ENCODE data around the gene SCN1B.
A peak's percentile ranks its signal among the peaks of the same experiment; 100 is the strongest.

Gene SCN1B

DNA sequence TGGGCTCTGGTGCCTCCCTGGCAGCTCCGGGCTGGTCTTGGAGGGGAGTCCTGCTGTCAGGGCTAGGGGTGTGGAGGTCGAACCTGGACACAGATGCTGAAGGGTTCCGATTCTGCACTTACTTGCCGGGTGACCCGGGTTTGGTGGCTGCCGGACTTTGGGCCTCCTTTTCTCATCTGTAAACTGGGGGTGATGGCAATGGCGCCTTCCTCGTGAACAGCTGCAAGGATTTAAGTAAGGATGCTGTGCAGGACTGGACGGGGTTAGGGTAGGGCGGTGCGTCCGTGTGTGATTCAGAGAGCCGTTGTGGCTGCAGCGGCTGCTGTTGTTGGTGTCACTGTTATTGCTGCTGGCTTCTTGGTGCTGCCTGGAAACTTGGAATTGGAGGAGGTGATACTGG lies 13.6 kb downstream of the SCN1B start:
- no peak for TF ChIP-seq CEBPB (IDR thresholded peaks at IDR 0.05)
- TF ChIP-seq TCF12 (IDR thresholded peaks at IDR 0.05; ENCODE audit: low read depth), result no peak
- TF ChIP-seq, protein P1, sequence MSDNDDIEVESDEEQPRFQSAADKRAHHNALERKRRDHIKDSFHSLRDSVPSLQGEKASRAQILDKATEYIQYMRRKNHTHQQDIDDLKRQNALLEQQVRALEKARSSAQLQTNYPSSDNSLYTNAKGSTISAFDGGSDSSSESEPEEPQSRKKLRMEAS (IDR thresholded peaks at IDR 0.05), result no peak
- TF ChIP-seq RAD21 (IDR thresholded peaks at IDR 0.05; ENCODE audit: low read depth), result no peak
- TF ChIP-seq, protein P2, sequence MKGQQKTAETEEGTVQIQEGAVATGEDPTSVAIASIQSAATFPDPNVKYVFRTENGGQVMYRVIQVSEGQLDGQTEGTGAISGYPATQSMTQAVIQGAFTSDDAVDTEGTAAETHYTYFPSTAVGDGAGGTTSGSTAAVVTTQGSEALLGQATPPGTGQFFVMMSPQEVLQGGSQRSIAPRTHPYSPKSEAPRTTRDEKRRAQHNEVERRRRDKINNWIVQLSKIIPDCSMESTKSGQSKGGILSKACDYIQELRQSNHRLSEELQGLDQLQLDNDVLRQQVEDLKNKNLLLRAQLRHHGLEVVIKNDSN (IDR thresholded peaks at IDR 0.05), result no peak
- no peak for TF ChIP-seq EGR1 (IDR thresholded peaks at IDR 0.05)
- TF ChIP-seq TEAD4 (IDR thresholded peaks at IDR 0.05), result no peak
- no peak for TF ChIP-seq YY1 (IDR thresholded peaks at IDR 0.05; ENCODE audit: low read depth)
- no peak for TF ChIP-seq FOXM1 (IDR thresholded peaks at IDR 0.05; ENCODE audit: borderline replicate concordance, low read depth)
- no peak for TF ChIP-seq EP300 (IDR thresholded peaks at IDR 0.05; ENCODE audit: borderline replicate concordance)
- no peak for TF ChIP-seq REST (IDR thresholded peaks at IDR 0.05; ENCODE audit: low read depth)
- TF ChIP-seq CREB1 (IDR thresholded peaks at IDR 0.05; ENCODE audit: low read depth), result no peak
- TF ChIP-seq ZBTB7A (IDR thresholded peaks at IDR 0.05; ENCODE audit: low read depth), result no peak
- no peak for TF ChIP-seq NFIC (IDR thresholded peaks at IDR 0.05)

DNA sequence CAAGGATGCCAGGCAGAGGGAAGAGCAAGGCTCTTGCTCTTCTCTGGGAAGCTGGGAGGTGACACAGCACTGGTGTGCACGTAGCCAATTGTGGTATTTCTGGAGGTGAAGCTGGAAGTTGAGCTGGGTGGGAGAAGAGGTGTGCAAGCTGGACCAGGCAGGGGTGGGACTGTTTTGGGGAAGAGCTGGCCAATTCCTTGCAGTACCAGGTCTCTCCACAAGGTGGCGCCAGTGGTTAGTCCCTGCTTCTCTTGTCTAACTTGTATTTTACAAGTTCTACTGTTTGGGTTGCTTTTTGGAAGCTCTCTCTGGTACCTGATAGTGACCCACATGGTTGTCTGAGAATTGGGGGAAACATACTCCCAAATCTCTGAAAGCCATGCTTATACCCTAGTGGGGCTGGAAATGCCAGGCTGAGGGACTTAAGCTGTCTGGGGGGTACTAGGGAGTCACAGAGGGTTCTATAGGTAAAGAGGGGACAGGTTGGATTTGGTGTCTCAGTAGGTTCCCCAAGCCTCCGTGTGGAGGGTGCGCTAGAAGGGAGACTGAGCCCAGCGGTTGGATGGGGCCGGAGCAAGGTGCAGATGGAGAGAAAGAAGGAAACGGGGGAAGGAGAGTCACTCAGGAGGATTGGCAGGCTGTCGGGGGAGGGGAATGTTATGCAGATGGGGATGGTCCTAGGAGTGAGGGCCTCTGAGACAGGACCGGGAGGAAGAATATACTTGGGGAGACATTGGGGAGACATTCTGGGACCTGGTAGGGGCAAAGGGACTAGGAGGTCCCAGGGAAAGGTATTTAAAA lies 14.2 kb downstream of the SCN1B start:
- TF ChIP-seq RAD21 (IDR thresholded peaks at IDR 0.05; ENCODE audit: low read depth) (peak; percentile 76), NFIC (IDR thresholded peaks at IDR 0.05) (no peak)

GRCh38 chr19:35045667-35046300 lies 15.5 kb downstream of the SCN1B start:
- TF ChIP-seq RAD21 (IDR thresholded peaks at IDR 0.05; ENCODE audit: low read depth) (peak; percentile 34), ZBTB7A (IDR thresholded peaks at IDR 0.05; ENCODE audit: low read depth) (no peak)

GRCh38 chr19:35046461-35046860 lies 16.2 kb downstream of the SCN1B start:
- TF ChIP-seq ZBTB7A (IDR thresholded peaks at IDR 0.05; ENCODE audit: low read depth), result no peak
- no peak for TF ChIP-seq EP300 (IDR thresholded peaks at IDR 0.05; ENCODE audit: borderline replicate concordance)
- TF ChIP-seq, protein P1 (IDR thresholded peaks at IDR 0.05), result no peak
- TF ChIP-seq CREB1 (IDR thresholded peaks at IDR 0.05; ENCODE audit: low read depth), result no peak
- TF ChIP-seq EGR1 (IDR thresholded peaks at IDR 0.05), result no peak
- no peak for TF ChIP-seq TCF12 (IDR thresholded peaks at IDR 0.05; ENCODE audit: low read depth)
- no peak for TF ChIP-seq CEBPB (IDR thresholded peaks at IDR 0.05)
- no peak for TF ChIP-seq TAF1 (IDR thresholded peaks at IDR 0.05; ENCODE audit: low read depth)
- TF ChIP-seq TEAD4 (IDR thresholded peaks at IDR 0.05), result no peak
- TF ChIP-seq, protein P2 (IDR thresholded peaks at IDR 0.05), result no peak
- no peak for TF ChIP-seq RAD21 (IDR thresholded peaks at IDR 0.05; ENCODE audit: low read depth)
- TF ChIP-seq REST (IDR thresholded peaks at IDR 0.05; ENCODE audit: low read depth), result no peak
- TF ChIP-seq NFIC (IDR thresholded peaks at IDR 0.05), result no peak
- TF ChIP-seq FOXM1 (IDR thresholded peaks at IDR 0.05; ENCODE audit: borderline replicate concordance, low read depth), result no peak
- no peak for TF ChIP-seq YY1 (IDR thresholded peaks at IDR 0.05; ENCODE audit: low read depth)

- TF ChIP-seq EP300 (IDR thresholded peaks at IDR 0.05; ENCODE audit: borderline replicate concordance) (peak; percentile 71), ZBTB7A (IDR thresholded peaks at IDR 0.05; ENCODE audit: low read depth) (peak; percentile 56), NFIC (IDR thresholded peaks at IDR 0.05) (peak; percentile 87), YY1 (IDR thresholded peaks at IDR 0.05; ENCODE audit: low read depth) (0 out of 2 replicates have a peak, but pooled peaks have one; percentile 7), FOXM1 (IDR thresholded peaks at IDR 0.05; ENCODE audit: borderline replicate concordance, low read depth) (no peak), RAD21 (IDR thresholded peaks at IDR 0.05; ENCODE audit: low read depth) (no peak), CEBPB (IDR thresholded peaks at IDR 0.05) (no peak), TEAD4 (IDR thresholded peaks at IDR 0.05) (0 out of 2 replicates have a peak, but pooled peaks have one; percentile 8), CREB1 (IDR thresholded peaks at IDR 0.05; ENCODE audit: low read depth) (no peak), REST (IDR thresholded peaks at IDR 0.05; ENCODE audit: low read depth) (no peak), EGR1 (IDR thresholded peaks at IDR 0.05) (no peak), TAF1 (IDR thresholded peaks at IDR 0.05; ENCODE audit: low read depth) (no peak), TCF12 (IDR thresholded peaks at IDR 0.05; ENCODE audit: low read depth) (peak; percentile 94)
- TF ChIP-seq, protein P2 (IDR thresholded peaks at IDR 0.05), result no peak
- TF ChIP-seq, protein P1 (IDR thresholded peaks at IDR 0.05), result peak; percentile 44
These were observed 18.7 kb downstream of the SCN1B start for GRCh38 chr19:35048911-35049411.

Measured in Ishikawa (cell line).